Measurements from ENCODE around the gene PDIA2.
A peak's percentile ranks its signal among the peaks of the same experiment; 100 is the strongest.

PDIA2 gene

GRCh38 chr16:234468-235305, 48.3 kb upstream of the PDIA2 start, which contains the start of gene FAM234A (continued):
- TF ChIP-seq ZNF19 (tag by site-specific recombination; IDR thresholded peaks at IDR 0.05; ENCODE audit: low read depth) (no peak), RBAK (tag by site-specific recombination; IDR thresholded peaks at IDR 0.05) (no peak), KLF9 (tag by site-specific recombination; IDR thresholded peaks at IDR 0.05; ENCODE audit: low read depth) (peak; percentile 84), ZBTB20 (tag by site-specific recombination; IDR thresholded peaks at IDR 0.05) (peak; percentile 92), ZNF121 (tag by site-specific recombination; IDR thresholded peaks at IDR 0.05) (no peak), ZNF404 (tag by site-specific recombination; IDR thresholded peaks at IDR 0.05) (no peak)

GRCh38 chr16:239948-240277, 43.1 kb upstream of the PDIA2 start:
- Histone ChIP-seq H3K4me1 (ENCODE audit: control insufficient read depth, insufficient read depth, low read length) (no peaks in the 10 kb centered on the region), H3K27ac (ENCODE audit: extremely low read depth, low read depth, low read length) (no peak overlapping the region), H3K36me3 (ENCODE audit: control insufficient read depth in 2 of 2, insufficient read depth in 1 of 2, low read length in 2 of 2) (no peaks in the 10 kb centered on the region; a peak in 1 of 3 replicates), H3K4me3 (ENCODE audit: low read depth, low read length) (no peak overlapping the region), H3K9me3 (ENCODE audit: control insufficient read depth, insufficient read depth, low read depth, low read length) (no peaks in the 10 kb centered on the region)
- TF ChIP-seq KLF9 (tag by site-specific recombination; IDR thresholded peaks at IDR 0.05; ENCODE audit: low read depth) = no peak
- no peak for TF ChIP-seq ZNF548 (tag by site-specific recombination; IDR thresholded peaks at IDR 0.05)
- TF ChIP-seq ZBTB48 (tag by site-specific recombination; IDR thresholded peaks at IDR 0.05) = no peak
- no peak for TF ChIP-seq ZNF362 (tag by site-specific recombination; IDR thresholded peaks at IDR 0.05)
- TF ChIP-seq ZNF391 (tag by site-specific recombination; IDR thresholded peaks at IDR 0.05; ENCODE audit: borderline replicate concordance, low read depth) = no peak
- no peak for TF ChIP-seq BCL11A (tag by site-specific recombination; IDR thresholded peaks at IDR 0.05; ENCODE audit: low read depth)
- no peak for TF ChIP-seq KLF16 (tag by site-specific recombination; IDR thresholded peaks at IDR 0.05)
- no peak for TF ChIP-seq ZNF324 (tag by site-specific recombination; IDR thresholded peaks at IDR 0.05)
- no peak for TF ChIP-seq BCL6B (tag by site-specific recombination; IDR thresholded peaks at IDR 0.05)
- TF ChIP-seq ZNF776 (tag by site-specific recombination; IDR thresholded peaks at IDR 0.05; ENCODE audit: borderline replicate concordance) = no peak
- TF ChIP-seq SP7 (tag by site-specific recombination; IDR thresholded peaks at IDR 0.05) = no peak
- no peak for TF ChIP-seq ZFP3 (tag by site-specific recombination; IDR thresholded peaks at IDR 0.05; ENCODE audit: low read depth)
- TF ChIP-seq ZNF239 (tag by site-specific recombination; IDR thresholded peaks at IDR 0.05) = no peak
- TF ChIP-seq ZNF561 (tag by site-specific recombination; IDR thresholded peaks at IDR 0.05; ENCODE audit: borderline replicate concordance) = no peak
- no peak for TF ChIP-seq ZNF16 (tag by site-specific recombination; IDR thresholded peaks at IDR 0.05; ENCODE audit: low read depth)
- no peak for TF ChIP-seq ZBTB6 (tag by site-specific recombination; IDR thresholded peaks at IDR 0.05)
- TF ChIP-seq ZNF530 (tag by site-specific recombination; IDR thresholded peaks at IDR 0.05; ENCODE audit: low read depth) = no peak
- no peak for TF ChIP-seq TRIM28 (IDR thresholded peaks at IDR 0.05; ENCODE audit: borderline replicate concordance, low read length)
- no peak for TF ChIP-seq TSHZ1 (tag by site-specific recombination; IDR thresholded peaks at IDR 0.05; ENCODE audit: borderline replicate concordance)
- no peak for TF ChIP-seq REST (tag by site-specific recombination; IDR thresholded peaks at IDR 0.05)
- ChIA-PET CTCF (interaction anchor here (0.6 kb wide), 1 partner anchor 58 kb away, joined by 3 read pairs; no protein-coding TSS in a partner anchor), POLR2A (interaction anchor here (1.4 kb wide), 1 partner anchor 11 kb away, joined by 3 read pairs; no protein-coding TSS in a partner anchor)

Data from HEK293 (cell line).